Activated CD8-positive, alpha-beta T cell treated with anti-CD3 and anti-CD28 coated beads for 36 hours (primary cell): ENCODE results near the gene ZNF334. TPM values are rescaled to one million over a fixed set of nuclear protein-coding genes. Genes with fewer than 3 reads are reported as not detected.
A peak's percentile ranks its signal among the peaks of the same experiment; 100 is the strongest.

Source experiments
- ATAC-seq: fragments of 200-7000 bp; cut with Tn5 transposase; one replicate; pipeline ENCODE4 v1.10.0; 2021; ENCODE audit warnings: mild to moderate bottlenecking, moderate library complexity
- CTCF ChIA-PET: fragments of 350-600 bp; sonication (Branson Sonifier 250); formaldehyde crosslinking; loops from one replicate; lab custom pipeline; 2021; ENCODE audit warnings: antibody characterized with exemption; lab: Charles Lee
- POLR2A ChIA-PET: fragments of 350-600 bp; sonication (Branson Sonifier 250); formaldehyde crosslinking; loops from one replicate; lab custom pipeline; 2021; ENCODE audit warnings: antibody characterized with exemption; lab: Charles Lee
- DNase-seq: peaks from one replicate; pipeline ENCODE4 v3.0.0-alpha.2; 2020
- H3K27ac Mint-ChIP-seq: one replicate; pipeline ENCODE4 v1.8.0; 2021; ENCODE audit warnings: mild to moderate bottlenecking, mixed read lengths
- H3K27me3 Mint-ChIP-seq: one replicate; pipeline ENCODE4 v1.8.0; 2021; ENCODE audit warnings: mixed read lengths
- H3K36me3 Mint-ChIP-seq: one replicate; pipeline ENCODE4 v1.8.0; 2021; ENCODE audit warnings: low read depth, mixed read lengths
- H3K4me1 Mint-ChIP-seq: one replicate; pipeline ENCODE4 v1.8.0; 2021; ENCODE audit warnings: low read depth, mixed read lengths
- H3K4me3 Mint-ChIP-seq: one replicate; pipeline ENCODE4 v1.8.0; 2021; ENCODE audit warnings: mild to moderate bottlenecking, moderate library complexity, mixed read lengths
- H3K9me3 Mint-ChIP-seq: one replicate; pipeline ENCODE4 v1.8.0; 2021; ENCODE audit warnings: mixed read lengths
- CTCF ChIP-seq: fragments of 200-600 bp; IDR thresholded peaks from one replicate; pipeline ENCODE4 v1.8.0; 2022; ENCODE audit warnings: antibody characterized with exemption, mild to moderate bottlenecking
- intact Hi-C: fragments of 100-400 bp; cut with micrococcal nuclease; formaldehyde crosslinking; loops from one replicate; pipeline ENCODE4 v1.10.0; 2022
- total RNA-seq, 2 experiments: library from RNA; stranded (reverse); gene quantifications; one replicate each; pipeline ENCODE4 v1.2.3, GENCODE V29; 2021

ZNF334 gene
- total RNA-seq, 2 experiments from 2014 or later, result 4.2 to 4.4 TPM

- intact Hi-C loops, result no loop called here
- Mint-ChIP-seq H3K9me3 (no peaks in the 10 kb centered on the region), H3K4me1 (no peaks in the 10 kb centered on the region), H3K27ac (no peak overlapping the region), H3K36me3 (no peaks in the 10 kb centered on the region), H3K4me3 (no peak overlapping the region), H3K27me3 (peaks cover 11% of the 10 kb centered on the region)
- ATAC-seq (no peak), DNase-seq (no peak)
- POLR2A ChIA-PET, result no interaction called here
- no peak for TF ChIP-seq CTCF
- CTCF ChIA-PET, result no interaction called here
Measured at GRCh38 chr20:46468508-46468907, 44.9 kb downstream of the ZNF334 start.

GRCh38 chr20:46464451-46464850 lies 48.9 kb downstream of the ZNF334 start:
- ATAC-seq (no peak), DNase-seq (no peak)
- no peak for TF ChIP-seq CTCF
- no peak overlapping the region for H3K27ac Mint-ChIP-seq
- intact Hi-C loops, result no loop called here
- CTCF ChIA-PET, result no interaction called here
- H3K27me3 Mint-ChIP-seq, result peaks cover 10% of the 10 kb centered on the region
- H3K9me3 Mint-ChIP-seq, result no peaks in the 10 kb centered on the region
- no peaks in the 10 kb centered on the region for H3K36me3 Mint-ChIP-seq
- POLR2A ChIA-PET, result no interaction called here
- no peaks in the 10 kb centered on the region for H3K4me1 Mint-ChIP-seq
- no peak overlapping the region for H3K4me3 Mint-ChIP-seq

GRCh38 chr20:46463852-46464251 lies 49.5 kb downstream of the ZNF334 start:
- intact Hi-C loops, result no loop called here
- H3K4me1 Mint-ChIP-seq, result no peaks in the 10 kb centered on the region

GRCh38 chr20:46461808-46462207 lies 51.6 kb downstream of the ZNF334 start:
- Mint-ChIP-seq H3K4me1 (no peaks in the 10 kb centered on the region), H3K36me3 (no peaks in the 10 kb centered on the region), H3K9me3 (peaks cover 5% of the 10 kb centered on the region), H3K27me3 (peaks cover 22% of the 10 kb centered on the region), H3K4me3 (no peak overlapping the region), H3K27ac (no peak overlapping the region)
- ATAC-seq (no peak), DNase-seq (no peak)
- TF ChIP-seq CTCF, result no peak
- ChIA-PET POLR2A (no interaction called here), CTCF (no interaction called here)
- intact Hi-C loops, result no loop called here

More at GRCh38 chr20:46463852-46464251, 49.5 kb downstream of the ZNF334 start:
- Mint-ChIP-seq H3K27me3 (peaks cover 13% of the 10 kb centered on the region), H3K36me3 (no peaks in the 10 kb centered on the region), H3K9me3 (no peaks in the 10 kb centered on the region), H3K4me3 (no peak overlapping the region), H3K27ac (no peak overlapping the region)
- TF ChIP-seq CTCF, result no peak
- ChIA-PET CTCF (no interaction called here), POLR2A (no interaction called here)
- no peak for ATAC-seq
- no peak for DNase-seq

GRCh38 chr20:46458866-46459750 lies 54.3 kb downstream of the ZNF334 start:
- ChIA-PET POLR2A (interaction anchor here (0.6 to 0.9 kb wide), 2 partner anchors 12 to 385 kb away, joined by 3 read pairs; no protein-coding TSS in a partner anchor), CTCF (no interaction called here)
- Mint-ChIP-seq H3K27ac (no peak overlapping the region), H3K4me1 (no peaks in the 10 kb centered on the region), H3K27me3 (peaks cover 27% of the 10 kb centered on the region), H3K4me3 (no peak overlapping the region), H3K9me3 (peaks cover 18% of the 10 kb centered on the region), H3K36me3 (peaks cover 7% of the 10 kb centered on the region)
- ATAC-seq (no peak), DNase-seq (peak; percentile 5)
- no peak for TF ChIP-seq CTCF
- intact Hi-C loops, result no loop called here
